GM13977 (cell line): ENCODE measurements around the gene CLEC2B.

ENCODE experiments used
- DNase-seq: peaks from one replicate; pipeline ENCODE4 v3.0.0; 2012; ENCODE audit warnings: low spot score
- CTCF ChIP-seq: IDR thresholded peaks from 2 replicates; pipeline ENCODE4 v1.5.1; 2012; ENCODE audit warnings: mild to moderate bottlenecking, control low read depth; ENCODE audit not compliant: insufficient read depth; ENCODE audit errors: extremely low read depth, missing control alignments
- in situ Hi-C: fragments of 300-500 bp; cut with MboI; formaldehyde crosslinking; loops from one replicate; pipeline ENCODE4 v1.12.0; 2022; ENCODE audit warnings: low sequenced_read_pairs, low pct_unique_long_range_greater_than_20kb, mixed read lengths, inconsistent platforms; ENCODE audit not compliant: unreplicated experiment

Gene CLEC2B

GRCh38 chr12:9820281-9820930, 48.7 kb downstream of the CLEC2B start:
- no peak for TF ChIP-seq CTCF
- no peak for DNase-seq
- in situ Hi-C loops = no loop called here

- peak; percentile 98 for TF ChIP-seq CTCF
- in situ Hi-C loops = loop anchor here (10.0 kb wide), 1 partner anchor 111 kb away; no protein-coding TSS in a partner anchor
- DNase-seq = peak; percentile 89
Measured at GRCh38 chr12:9813821-9814798, 55.0 kb downstream of the CLEC2B start.

GRCh38 chr12:9811621-9812020, 57.5 kb downstream of the CLEC2B start:
- TF ChIP-seq CTCF = no peak
- in situ Hi-C loops = loop anchor here (10.0 kb wide), 1 partner anchor 113 kb away; no protein-coding TSS in a partner anchor
- no peak for DNase-seq

GRCh38 chr12:9810671-9811070, 58.5 kb downstream of the CLEC2B start:
- TF ChIP-seq CTCF = no peak
- in situ Hi-C loops = loop anchor here (10.0 kb wide), 1 partner anchor 114 kb away; no protein-coding TSS in a partner anchor

GRCh38 chr12:9809866-9810265, 59.3 kb downstream of the CLEC2B start:
- in situ Hi-C loops = loop anchor here (10.0 kb wide), 1 partner anchor 115 kb away; no protein-coding TSS in a partner anchor
- TF ChIP-seq CTCF = no peak
- no peak for DNase-seq

More at GRCh38 chr12:9810671-9811070, 58.5 kb downstream of the CLEC2B start:
- no peak for DNase-seq

- in situ Hi-C loops = no loop called here
- DNase-seq = no peak
- no peak for TF ChIP-seq CTCF
Measured at GRCh38 chr12:9809338-9809737, 59.8 kb downstream of the CLEC2B start.
